Heart left ventricle (tissue), 16 donors: ENCODE measurements around the gene ERICH6B. TPM values are rescaled to one million over a fixed set of nuclear protein-coding genes. Genes with fewer than 3 reads are reported as not detected.
"Not testable (repeated sequence)": the region's sequence is repeated elsewhere in the genome, so short reads cannot be mapped to it uniquely, and the experiment has no call there.

Experiments
- ATAC-seq, 4 donors: fragments of 200-7000 bp; cut with Tn5 transposase; one replicate each; pipeline ENCODE4 v1.9.1; 2020 to 2022; ENCODE audit warnings: moderate library complexity in 4 of 4, mild to moderate bottlenecking in 3 of 4, moderate number of reproducible peaks in 1 of 4
- DNase-seq, 5 donors: peaks; one replicate each; pipeline ENCODE4 v3.0.0-alpha.2; 2020
- H3K27ac ChIP-seq, 12 donors: fragments of 200-600 bp; sonication (generic) in 4 of 12; one replicate each; pipeline versions ENCODE4 v1.5.0 to v1.8.0; 2016 to 2022; ENCODE audit warnings: mild to moderate bottlenecking in 2 of 12
- H3K27me3 ChIP-seq, 9 donors: fragments of 200-600 bp; sonication (generic) in 2 of 9; one replicate each; pipeline versions ENCODE4 v1.5.1 to v1.8.0; 2016 to 2022; ENCODE audit warnings: mild to moderate bottlenecking in 3 of 9
- H3K36me3 ChIP-seq, 9 donors: fragments of 200-600 bp; sonication (generic) in 2 of 9; one replicate each; pipeline versions ENCODE4 v1.5.0 to v1.8.0; 2018 to 2022; ENCODE audit warnings: mild to moderate bottlenecking in 2 of 9
- H3K4me1 ChIP-seq, 12 donors: fragments of 200-600 bp; sonication (generic) in 4 of 12; one replicate each; pipeline versions ENCODE4 v1.5.0 to v1.8.0; 2016 to 2022; ENCODE audit warnings: mild to moderate bottlenecking in 3 of 12
- H3K4me3 ChIP-seq, 12 donors: fragments of 200-600 bp; sonication (generic) in 4 of 12; one replicate each; pipeline versions ENCODE4 v1.5.0 to v1.8.0; 2017 to 2022; ENCODE audit warnings: mild to moderate bottlenecking in 9 of 12, moderate library complexity in 4 of 12
- H3K9me3 ChIP-seq, 12 donors: fragments of 200-600 bp; sonication (generic) in 4 of 12; one replicate each; pipeline versions ENCODE4 v1.5.0 to v1.8.0; 2016 to 2022; ENCODE audit warnings: mild to moderate bottlenecking in 1 of 12
- CTCF ChIP-seq, 12 donors: fragments of 200-600 bp; sonication (generic) in 4 of 12; IDR thresholded peaks; one replicate each; pipeline versions ENCODE4 v1.5.0 to v1.8.0; 2018 to 2022; ENCODE audit warnings: antibody characterized with exemption in 12 of 12, mild to moderate bottlenecking in 5 of 12
- POLR2A ChIP-seq, 2 donors: fragments of 450-650 bp; IDR thresholded peaks; one replicate each; pipeline ENCODE4 v1.6.1; 2017; ENCODE audit warnings: antibody characterized with exemption in 2 of 2, mild to moderate bottlenecking in 2 of 2, moderate library complexity in 2 of 2
- WGBS, 4 donors: extraction: QIAGEN DNeasy Blood & Tissue Kit in 2 of 4; methylation state at CpG; one replicate each; pipeline versions ENCODE4 v1.1.5 to v1.1.7; 2013 to 2018; 5-methylcytosine and 5-hydroxymethylcytosine counted together
- intact Hi-C, 10 donors: fragments of 100-400 bp; cut with DNase I; formaldehyde crosslinking; loops; one replicate each; pipeline versions ENCODE4 v1.11.1 to v1.14.2; 2022
- polyA plus RNA-seq, 2 donors: library from polyadenylated mRNA; stranded (reverse); fragments of 200-250 nt; gene quantifications; one replicate each; pipeline ENCODE4 v1.2.3, GENCODE V29; 2013
- total RNA-seq, 9 donors: library from RNA; depleted of rRNA in 2 of 9; stranded (reverse); fragments of >200 nt in 2 of 9; fragmentation: NEBNext Ultra II Directional in 3 of 9; extraction: Animal tissue kit (Norgen Biotek cat#: 25700) in 3 of 9; gene quantifications; one replicate each; pipeline versions ENCODE4 v1.1.0 to v1.2.4, GENCODE V29; 2016 to 2023
- donor health status: ischemic (EF 13 %, LVEDD 7.1; RV severe dilation, severe dysfunction).
- donor health status: healthy with polysubstance abuse.
- donor health status: DM: no; HTN: yes; CAD: no.
- donor health status: DM: no; HTN: no; CAD: no.
- donor health status: ischemic (EF 25% LVEDD 6.9; RV normal size, moderate dysfunction).
- donor health status: ischemic (EF 25% LVEDD 5.7; RV mildly dilated, moderate dysfunction).
- donor health status: healthy.
- donor health status: DM: yes; HTN: yes; CAD: no.
- donor health status: ischemic (EF 35%, LVEDD 5.7; RV mildly dilated, moderate dysfunction).
- donor health status: nonischemic (EF 11% LVEDD 7.7; RV severe dilation, severe dysfunction).
- donor health status: DM: yes; HTN: yes; CAD: no.
- donor health status: PGD.
- donor health status: ischemic (EF 29% LVEDD 5.4; RV normal size, mild dysfunction).
- donor health status: nonischemic (EF 23%, LVEDD 6.1; RV moderate dilation, normal function).

The ERICH6B gene
- total and polyA plus RNA-seq, 11 donors, result not detected

GRCh38 chr13:45658586-45659235, 43.2 kb upstream of the ERICH6B start:
- intact Hi-C loops, result no loop called here
- no peak for ATAC-seq
- 87 to 92% (median 90%) methylated on average over 5 of the region's 5 CpGs for WGBS, 4 donors

DNA sequence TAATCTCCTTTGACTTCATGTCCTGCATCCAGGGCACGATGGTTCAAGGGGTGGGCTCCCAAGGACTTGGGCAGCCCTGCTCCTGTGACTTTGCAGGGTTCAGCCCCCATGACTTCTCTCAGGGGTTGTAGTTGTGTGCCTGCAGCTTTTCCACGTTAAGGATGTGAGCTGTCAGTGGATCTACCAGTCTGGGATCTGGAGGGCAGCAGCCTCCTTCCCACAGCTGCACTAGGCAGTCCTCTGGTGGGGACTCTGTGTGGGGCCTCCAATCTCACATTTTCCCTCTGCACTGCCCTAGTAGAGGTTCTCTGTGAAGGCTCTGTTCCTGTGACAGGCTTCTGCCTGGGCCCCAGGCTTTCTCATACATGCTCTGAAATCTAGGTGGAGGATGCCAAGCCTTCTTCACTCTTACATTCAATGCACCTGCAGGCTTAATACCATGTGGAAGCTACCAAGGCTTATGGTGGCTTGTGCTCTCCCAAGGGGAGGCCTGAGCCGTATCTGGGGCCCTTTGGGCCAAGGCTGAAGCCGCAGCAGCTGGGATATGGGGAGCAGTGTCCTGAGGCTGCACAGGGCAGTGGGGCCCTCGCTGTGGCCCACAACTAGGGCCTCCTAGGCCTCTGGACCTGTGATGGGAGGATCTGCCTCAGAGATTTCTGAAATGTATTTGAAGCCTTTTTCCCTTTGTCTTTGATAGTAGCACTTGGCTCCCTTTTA, 39.3 kb upstream of the ERICH6B start:
- intact Hi-C loops, result no loop called here
- 73 to 80% (median 76%) methylated on average over 5 of the region's 5 CpGs for WGBS, 4 donors
- DNase-seq, result no peak

More at GRCh38 chr13:45658586-45659235, 43.2 kb upstream of the ERICH6B start:
- DNase-seq, result no peak
- no peaks in the 10 kb centered on the region for H3K36me3 ChIP-seq
- H3K4me3 ChIP-seq, result no peak overlapping the region
- H3K4me1 ChIP-seq, result no peaks in the 10 kb centered on the region
- H3K27me3 ChIP-seq, result no peaks in the 10 kb centered on the region
- H3K9me3 ChIP-seq, result peaks cover 0 to 8% (median 0%) of the 10 kb centered on the region in 12 donors
- TF ChIP-seq CTCF (IDR thresholded peaks at IDR 0.05) (no peak), POLR2A (IDR thresholded peaks at IDR 0.05) (no peak)
- H3K27ac ChIP-seq, result no peak overlapping the region

GRCh38 chr13:45645263-45645662, 29.7 kb upstream of the ERICH6B start:
- ATAC-seq, H3K4me3 ChIP-seq, intact Hi-C loops, H3K4me1 ChIP-seq, H3K36me3 ChIP-seq, DNase-seq, H3K27ac ChIP-seq: not testable (repeated sequence)
- peaks cover 0 to 11% (median 0%) of the 10 kb centered on the region in 9 donors for H3K27me3 ChIP-seq
- WGBS, 4 donors, result 52 to 81% (median 71%) methylated on average over 5 to 17 of the region's 17 CpGs; no CpG with 5 or more reads in 1 of the 4 donors
- H3K9me3 ChIP-seq, result peaks cover 0 to 17% (median 5%) of the 10 kb centered on the region in 12 donors

More for the DNA sequence above, 39.3 kb upstream of the ERICH6B start:
- no peak for ATAC-seq
- Histone ChIP-seq H3K27ac (no peak overlapping the region), H3K4me1 (no peaks in the 10 kb centered on the region), H3K27me3 (no peaks in the 10 kb centered on the region), H3K36me3 (no peaks in the 10 kb centered on the region), H3K9me3 (peaks cover 0 to 8% (median 3%) of the 10 kb centered on the region in 12 donors), H3K4me3 (no peak overlapping the region)
- TF ChIP-seq CTCF (IDR thresholded peaks at IDR 0.05), result no peak
- no peak for TF ChIP-seq POLR2A (IDR thresholded peaks at IDR 0.05)

- H3K27ac ChIP-seq, intact Hi-C loops, H3K4me1 ChIP-seq, H3K36me3 ChIP-seq, H3K4me3 ChIP-seq, DNase-seq, ATAC-seq: not testable (repeated sequence)
- WGBS, 4 donors, result 88 to 95% (median 89%) methylated on average over 1 of the region's 1 CpG
- Histone ChIP-seq H3K27me3 (peaks cover 0 to 11% (median 0%) of the 10 kb centered on the region in 9 donors), H3K9me3 (peaks cover 0 to 17% (median 5%) of the 10 kb centered on the region in 12 donors)
Measured at GRCh38 chr13:45642159-45642558, 26.6 kb upstream of the ERICH6B start.

- intact Hi-C loops, ATAC-seq, H3K4me1 ChIP-seq, DNase-seq, H3K9me3 ChIP-seq, H3K36me3 ChIP-seq, H3K27ac ChIP-seq, H3K4me3 ChIP-seq: not testable (repeated sequence)
- 83 to 96% (median 90%) methylated on average over 1 of the region's 1 CpG for WGBS, 4 donors
- peaks cover 0 to 10% (median 0%) of the 10 kb centered on the region in 9 donors for H3K27me3 ChIP-seq
Measured at GRCh38 chr13:45635291-45635690, 19.8 kb upstream of the ERICH6B start.
